HG03039 (cell line): ENCODE results near the gene PLEKHN1.

Source experiments
- ATAC-seq: cut with Tn5 transposase; IDR thresholded peaks from one replicate; pipeline ENCODE4 v1.9.1; 2021; ENCODE audit warnings: mild to moderate bottlenecking, moderate library complexity; ENCODE audit not compliant: unreplicated experiment

The PLEKHN1 gene

DNA sequence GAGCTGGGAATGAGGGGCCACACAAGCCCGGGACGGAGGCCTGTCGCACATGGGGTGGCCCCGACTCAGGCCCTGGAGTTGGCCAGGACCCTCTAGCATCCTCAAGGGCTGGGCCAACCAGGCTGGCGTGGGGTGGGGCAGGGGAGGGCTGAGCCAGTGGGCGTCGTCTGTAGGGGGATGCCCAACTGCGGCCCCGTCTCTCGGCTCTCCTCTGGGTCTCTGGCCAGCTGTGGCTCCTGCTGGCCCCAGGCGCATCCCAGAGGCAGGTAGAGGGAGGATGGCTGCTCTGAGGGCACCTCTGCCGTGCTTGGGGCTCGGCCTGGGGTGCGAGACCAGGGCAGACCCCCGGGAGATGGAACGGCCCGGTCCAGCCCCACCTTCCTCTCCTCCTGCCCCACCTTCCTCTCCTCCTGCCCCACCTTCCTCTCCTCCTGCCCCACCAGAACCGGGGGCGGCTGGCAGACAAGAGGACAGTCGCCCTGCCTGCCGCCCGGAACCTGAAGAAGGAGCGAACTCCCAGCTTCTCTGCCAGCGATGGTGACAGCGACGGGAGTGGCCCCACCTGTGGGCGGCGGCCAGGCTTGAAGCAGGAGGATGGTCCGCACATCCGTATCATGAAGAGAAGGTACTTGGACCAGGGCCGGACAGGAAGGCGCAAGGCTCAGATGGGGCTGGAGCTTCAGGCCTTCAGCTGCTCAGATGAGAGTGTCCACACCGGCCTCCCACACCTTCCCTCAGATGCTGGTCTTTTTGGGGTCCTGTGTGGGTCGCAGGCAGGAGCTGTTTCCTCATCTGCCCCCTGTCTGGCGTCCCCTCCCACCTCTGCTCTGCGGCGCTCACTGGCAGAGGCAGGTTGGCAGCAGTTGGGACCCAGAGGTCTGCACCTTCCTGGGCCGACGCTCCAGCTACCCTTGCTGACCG lies 36.3 kb upstream of the PLEKHN1 start:
- no peak for ATAC-seq

DNA sequence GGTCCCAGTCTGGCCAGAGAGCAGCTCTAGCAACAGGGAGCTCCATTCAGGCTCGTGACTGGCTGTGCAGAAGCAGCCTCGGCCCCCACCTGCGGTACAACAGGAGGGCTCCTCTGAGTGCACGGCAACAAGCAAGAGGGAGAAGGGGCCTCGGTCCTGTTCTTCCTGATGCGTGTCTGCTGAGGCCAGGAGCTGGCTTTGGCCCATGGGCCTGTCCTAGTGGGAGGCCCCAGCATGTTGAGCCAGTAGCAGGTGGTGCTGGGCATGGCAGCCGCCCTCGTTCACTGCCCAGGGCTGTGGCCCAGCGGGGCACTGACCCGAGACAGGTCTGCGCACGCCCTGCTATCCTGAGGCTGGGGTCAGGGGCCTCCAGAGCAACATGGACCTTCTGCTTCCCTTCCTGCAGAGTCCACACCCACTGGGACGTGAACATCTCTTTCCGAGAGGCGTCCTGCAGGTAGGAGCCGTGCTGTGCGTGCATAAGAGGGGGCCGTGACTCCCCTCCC lies 35.6 kb upstream of the PLEKHN1 start:
- ATAC-seq = no peak

DNA sequence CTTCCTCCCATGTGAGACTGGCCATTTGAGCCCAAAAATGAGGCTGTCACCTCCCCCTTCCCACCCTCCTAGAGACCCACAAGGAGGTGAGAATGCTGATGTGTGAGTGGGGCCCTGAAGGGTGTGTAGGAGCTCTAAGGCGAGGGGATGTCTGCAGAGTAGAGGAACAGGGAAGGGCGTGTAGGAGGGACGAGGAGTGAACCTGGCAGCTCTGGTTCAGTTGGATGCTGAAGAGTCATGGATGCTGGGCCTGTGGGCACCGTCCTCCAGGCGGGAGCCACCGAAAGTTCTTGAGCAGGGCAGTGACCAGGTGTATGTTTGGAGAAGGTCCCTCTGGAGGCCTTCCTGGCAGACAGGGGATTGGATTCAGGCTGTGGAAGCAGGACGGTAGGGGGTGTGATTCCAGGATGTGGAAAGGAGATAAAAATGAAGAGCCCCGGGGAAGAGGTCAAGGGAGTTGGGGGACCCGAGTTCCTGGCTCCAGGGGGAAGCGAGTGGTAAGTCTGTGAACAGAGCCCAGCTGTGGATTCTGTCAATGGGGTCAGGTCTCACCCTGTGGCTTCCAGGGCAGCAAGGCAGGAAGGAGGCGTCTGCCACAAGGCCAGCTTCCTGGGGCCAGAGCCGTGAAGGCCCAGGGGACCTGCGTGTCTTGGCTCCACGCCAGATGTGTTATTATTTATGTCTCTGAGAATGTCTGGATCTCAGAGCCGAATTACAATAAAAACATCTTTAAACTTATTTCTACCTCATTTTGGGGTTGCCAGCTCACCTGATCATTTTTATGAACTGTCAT lies 34.7 kb upstream of the PLEKHN1 start:
- no peak for ATAC-seq

DNA sequence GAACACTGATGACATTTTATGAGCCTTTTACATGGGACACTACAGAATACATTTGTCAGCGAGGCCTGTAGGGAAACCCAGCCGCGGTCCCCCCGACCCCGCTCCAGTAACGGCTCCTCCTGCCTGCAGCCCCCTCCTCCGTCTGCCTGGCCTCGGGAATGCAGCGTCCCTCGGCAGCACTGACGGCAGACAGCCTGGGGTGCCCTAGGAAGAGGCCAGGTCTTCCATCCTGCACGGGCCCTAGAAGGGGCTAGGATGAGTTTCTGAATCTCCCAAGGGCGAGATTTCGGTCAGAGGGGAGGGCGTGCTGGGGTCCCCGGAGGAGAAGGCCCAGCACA lies 34.1 kb upstream of the PLEKHN1 start:
- ATAC-seq = no peak

DNA sequence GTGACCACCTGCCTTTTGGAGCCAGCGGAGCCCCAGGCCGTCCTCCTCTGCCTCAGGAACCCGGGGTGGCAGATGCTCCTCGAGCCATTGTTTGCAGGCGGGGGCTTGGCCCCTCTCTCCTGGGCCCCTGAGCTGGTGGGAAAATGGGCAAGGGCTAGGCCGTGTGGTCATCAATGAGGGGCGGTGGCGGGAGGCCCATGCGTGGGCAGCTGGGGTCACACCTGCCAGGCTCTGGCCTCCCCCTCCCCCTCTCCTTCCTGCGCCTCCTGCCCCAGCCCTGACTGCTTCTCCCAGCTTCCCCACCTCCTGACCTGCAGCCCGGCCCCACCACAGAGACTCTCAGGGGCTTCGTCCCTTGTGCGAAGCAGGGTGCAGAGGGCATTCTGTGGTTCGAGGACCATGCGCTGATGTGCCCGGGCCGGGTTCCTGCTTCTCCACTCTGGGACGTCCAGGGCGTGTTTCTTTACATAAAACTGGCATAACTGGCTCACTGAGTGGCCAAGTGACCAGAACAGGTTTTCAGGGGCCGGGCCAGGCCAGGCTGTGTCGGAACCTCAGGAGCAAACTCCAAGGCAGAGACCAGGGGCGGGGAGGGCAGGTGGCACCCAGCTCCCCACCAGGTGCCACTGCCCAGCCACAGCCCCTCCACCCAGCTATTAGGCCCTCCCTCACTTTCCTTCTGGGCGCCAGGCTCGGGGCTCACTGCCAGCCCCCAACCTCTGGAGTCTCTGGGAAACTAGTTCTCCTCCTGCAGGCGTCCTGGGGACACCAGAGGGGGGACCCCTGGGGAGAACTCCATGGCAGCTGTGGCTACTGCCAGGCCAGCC lies 33.3 kb upstream of the PLEKHN1 start:
- ATAC-seq = no peak

DNA sequence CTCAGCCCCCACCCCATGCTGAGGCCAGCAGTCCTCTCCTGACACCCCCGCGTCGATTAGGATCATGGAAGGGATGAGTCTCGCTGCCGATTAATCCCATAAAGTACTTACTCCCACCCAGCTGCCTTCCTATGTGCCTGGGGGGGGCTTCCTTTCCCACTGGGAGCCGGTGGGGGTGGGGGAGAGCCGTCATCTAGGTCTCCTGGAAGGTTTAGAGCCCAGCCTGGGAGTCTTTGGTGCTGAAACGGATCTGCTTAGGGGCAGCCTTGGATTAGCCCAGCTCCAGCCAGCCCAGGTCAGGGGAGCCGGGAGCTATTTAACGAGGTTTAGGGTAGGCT lies 32.7 kb upstream of the PLEKHN1 start:
- no peak for ATAC-seq

DNA sequence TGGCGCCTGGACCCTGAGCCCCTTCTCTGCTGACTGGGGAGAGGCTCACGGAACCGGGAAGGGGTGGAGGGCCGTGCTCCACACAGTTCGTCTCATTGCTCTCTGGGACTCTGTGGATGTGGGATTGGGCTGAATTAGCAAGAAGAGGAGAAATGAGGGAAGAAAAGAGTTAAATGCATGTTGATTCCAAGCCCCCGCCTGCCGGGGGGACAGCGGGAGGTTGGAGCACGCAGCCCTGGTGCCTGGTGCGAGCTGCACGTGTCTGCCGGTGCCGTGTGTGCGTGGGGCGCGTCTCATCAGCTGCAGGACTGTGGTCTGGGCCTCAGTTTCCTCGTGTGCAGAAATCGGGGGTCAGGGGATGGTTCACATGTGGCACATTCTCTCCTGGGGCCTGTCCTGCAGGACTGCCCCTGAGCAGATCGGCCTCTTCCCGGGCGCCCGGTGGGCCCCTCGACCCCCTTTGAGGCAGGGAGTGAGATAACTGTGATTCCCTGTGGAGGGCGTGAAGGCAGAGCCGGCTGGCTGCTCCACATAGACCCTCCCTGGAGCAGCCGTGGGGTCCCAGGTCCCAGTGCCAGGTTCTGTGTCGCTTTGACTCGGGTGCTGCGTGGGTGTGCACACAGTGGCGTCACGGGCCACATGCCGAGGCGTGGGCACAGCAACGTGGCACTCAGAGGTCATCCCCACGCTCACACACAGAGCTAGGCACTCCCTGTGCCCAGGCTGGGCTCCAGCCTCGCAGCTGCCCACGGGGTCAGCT lies 31.1 kb upstream of the PLEKHN1 start:
- no peak for ATAC-seq

DNA sequence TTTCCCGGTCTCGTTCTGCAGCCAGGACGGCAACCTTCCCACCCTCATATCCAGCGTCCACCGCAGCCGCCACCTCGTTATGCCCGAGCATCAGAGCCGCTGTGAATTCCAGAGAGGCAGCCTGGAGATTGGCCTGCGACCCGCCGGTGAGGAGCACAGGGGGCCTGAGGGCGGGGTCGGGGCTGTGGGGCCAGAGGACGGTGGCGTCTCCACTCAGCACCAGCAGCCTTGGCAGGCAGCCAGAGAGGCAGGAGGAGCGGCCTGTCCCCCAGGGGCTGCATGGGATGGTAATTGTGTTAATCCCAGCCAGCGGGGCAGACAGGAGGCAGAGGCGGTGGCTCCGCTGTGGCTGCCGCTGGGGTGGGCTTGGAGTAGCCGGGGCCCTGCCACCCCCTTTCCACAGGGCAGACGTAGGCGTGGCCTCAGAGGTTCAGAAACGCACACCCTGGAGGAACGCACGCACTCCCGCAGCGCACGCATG lies 30.5 kb upstream of the PLEKHN1 start:
- ATAC-seq = no peak

DNA sequence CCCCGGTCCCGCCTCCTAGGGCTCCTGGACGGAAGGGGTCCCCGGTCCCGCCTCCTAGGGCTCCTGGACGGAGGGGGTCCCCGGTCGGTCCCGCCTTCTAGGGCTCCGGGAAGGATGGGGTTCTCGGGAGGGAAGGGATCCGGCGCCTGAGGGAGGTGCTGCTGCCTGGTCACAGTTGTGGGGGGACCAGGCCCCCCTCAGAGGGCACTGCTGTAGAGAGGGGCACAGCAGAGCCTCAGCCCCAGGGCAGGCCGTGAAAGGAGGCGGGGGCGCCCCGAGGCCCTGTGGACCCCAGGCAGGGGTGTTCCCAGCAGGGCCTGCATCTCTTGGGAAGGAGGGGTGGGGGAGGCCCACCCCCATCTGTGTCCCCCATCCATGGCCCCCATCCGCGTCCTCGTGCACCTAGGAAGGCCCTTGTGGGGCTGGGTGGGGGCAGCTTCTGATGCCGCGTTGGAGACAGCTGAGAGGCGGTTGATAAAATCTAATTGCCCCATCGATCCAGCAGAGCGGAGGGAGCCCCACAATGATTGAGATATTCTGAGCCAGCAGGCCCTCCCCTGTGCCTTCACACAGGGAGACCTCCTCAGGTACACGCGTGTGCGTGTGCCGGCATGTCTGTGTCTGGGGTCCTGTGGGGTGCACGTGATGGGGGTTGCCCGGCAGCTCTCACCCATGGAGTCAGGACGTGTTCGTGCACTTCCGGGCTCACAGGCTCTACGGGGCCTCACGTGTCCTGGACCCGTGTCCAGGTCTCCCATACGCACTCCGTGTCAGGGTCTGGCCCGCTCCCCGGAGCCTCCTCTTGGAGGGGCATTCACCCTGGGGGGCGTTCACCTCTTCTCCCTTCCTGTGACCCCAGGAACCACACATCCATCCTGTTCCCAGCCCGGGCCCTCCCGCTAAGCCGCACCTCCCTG lies 29.7 kb upstream of the PLEKHN1 start:
- no peak for ATAC-seq

DNA sequence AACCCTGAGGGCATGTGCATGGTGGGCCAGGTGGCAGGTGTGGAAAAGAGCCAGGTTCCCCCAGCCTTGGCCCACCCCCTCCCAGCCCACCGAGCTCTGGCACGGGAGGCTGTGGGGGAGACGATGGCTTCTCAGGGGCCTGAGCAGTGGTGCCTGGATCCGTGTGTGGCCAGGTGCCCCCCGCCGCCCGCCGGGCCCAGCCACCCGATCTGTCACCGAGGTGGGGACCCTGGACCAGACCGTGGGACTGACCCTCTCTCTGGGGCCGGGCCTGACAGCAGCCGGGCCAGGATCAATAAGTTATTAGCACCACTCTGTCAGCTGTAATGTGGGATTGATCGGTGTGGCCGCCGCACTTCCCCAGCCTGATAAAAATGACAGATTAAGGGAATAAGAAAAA lies 28.8 kb upstream of the PLEKHN1 start:
- ATAC-seq = no peak

DNA sequence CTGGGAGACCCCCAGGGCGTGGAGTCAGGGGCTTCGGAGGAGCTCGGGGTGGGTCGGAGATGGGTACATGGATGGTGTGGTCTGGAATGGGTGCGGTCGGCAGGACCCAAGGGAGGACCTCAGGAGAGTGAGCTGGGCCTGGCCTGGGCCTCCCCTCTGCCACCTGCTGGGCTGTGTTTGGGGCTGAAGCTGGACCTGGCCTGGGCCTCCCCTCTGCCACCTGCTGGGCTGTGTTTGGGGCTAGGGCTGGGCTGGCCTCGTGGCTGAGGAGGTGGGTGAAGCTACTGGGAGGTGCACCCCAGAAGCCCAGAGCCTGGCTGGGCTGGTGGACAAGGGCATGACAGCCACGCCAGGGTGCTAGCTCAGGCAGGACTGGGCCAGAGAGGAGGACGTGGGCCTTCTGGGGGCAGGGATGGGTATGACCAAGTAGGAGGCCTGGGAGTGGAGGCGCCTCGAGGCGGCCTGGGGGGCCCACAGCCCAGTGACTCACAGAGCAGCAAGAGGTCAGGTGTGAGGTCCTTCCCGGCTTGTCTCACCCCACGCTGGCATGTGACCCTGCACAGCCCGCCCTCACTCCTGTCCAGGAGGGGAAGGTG lies 28.1 kb upstream of the PLEKHN1 start:
- ATAC-seq = no peak

DNA sequence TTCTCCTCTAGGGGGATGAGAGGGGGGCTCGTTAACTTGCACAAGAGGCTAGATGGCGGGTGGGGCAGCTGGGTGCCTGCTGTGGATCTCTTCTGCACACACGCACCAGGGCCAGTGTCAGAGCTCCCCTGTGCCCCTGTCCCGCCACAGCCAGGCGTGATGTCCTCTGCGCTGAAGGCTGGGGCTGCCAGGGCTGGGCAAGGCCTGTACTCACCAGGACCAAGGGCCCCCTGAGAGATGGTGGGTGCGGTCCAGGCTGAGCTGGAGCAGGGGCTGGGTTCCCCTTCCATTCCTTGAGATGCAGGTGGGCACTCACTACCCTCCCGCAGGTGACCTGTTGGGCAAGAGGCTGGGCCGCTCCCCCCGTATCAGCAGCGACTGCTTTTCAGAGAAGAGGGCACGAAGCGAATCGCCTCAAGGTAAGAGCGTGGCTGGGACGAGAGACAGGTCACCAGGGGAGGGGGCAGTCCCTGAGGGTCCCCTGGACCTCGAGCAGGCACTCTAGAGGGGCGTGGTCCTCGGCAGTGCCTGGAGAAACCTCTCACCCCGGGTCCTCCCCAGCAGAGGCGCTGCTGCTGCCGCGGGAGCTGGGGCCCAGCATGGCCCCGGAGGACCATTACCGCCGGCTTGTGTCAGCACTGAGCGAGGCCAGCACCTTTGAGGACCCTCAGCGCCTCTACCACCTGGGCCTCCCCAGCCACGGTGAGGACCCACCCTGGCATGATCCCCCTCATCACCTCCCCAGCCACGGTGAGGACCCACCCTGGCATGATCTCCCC lies 27.4 kb upstream of the PLEKHN1 start:
- ATAC-seq = no peak

DNA sequence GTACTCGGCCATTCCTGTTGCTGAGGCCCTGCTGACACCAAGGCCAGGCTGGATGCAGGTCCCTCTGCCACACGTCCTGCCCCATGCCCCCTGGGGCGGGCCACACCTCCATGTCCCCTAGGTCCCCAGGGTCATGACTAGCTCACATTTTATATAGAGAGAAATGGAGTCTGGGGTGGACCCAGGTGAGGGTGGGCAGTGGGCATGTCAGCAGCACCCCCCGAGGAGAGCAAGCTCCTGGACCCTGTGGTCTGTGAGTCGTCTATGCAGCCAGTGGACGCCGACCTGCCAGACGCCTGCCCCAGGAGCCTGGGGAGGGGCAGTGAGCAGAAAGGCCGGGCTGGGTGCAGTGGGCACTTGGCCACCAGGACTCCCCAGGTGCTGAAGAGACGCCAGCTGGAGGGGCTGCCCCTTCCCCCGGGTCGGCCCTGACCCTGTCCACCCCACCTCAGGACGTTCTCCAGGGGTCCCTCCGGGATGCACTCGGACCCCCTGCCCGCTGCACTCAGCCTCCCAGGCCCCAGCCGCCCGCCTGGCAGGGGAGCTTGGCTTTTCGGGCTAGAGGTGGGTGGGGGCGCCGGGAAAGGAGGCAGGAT lies 26.7 kb upstream of the PLEKHN1 start:
- ATAC-seq = no peak

DNA sequence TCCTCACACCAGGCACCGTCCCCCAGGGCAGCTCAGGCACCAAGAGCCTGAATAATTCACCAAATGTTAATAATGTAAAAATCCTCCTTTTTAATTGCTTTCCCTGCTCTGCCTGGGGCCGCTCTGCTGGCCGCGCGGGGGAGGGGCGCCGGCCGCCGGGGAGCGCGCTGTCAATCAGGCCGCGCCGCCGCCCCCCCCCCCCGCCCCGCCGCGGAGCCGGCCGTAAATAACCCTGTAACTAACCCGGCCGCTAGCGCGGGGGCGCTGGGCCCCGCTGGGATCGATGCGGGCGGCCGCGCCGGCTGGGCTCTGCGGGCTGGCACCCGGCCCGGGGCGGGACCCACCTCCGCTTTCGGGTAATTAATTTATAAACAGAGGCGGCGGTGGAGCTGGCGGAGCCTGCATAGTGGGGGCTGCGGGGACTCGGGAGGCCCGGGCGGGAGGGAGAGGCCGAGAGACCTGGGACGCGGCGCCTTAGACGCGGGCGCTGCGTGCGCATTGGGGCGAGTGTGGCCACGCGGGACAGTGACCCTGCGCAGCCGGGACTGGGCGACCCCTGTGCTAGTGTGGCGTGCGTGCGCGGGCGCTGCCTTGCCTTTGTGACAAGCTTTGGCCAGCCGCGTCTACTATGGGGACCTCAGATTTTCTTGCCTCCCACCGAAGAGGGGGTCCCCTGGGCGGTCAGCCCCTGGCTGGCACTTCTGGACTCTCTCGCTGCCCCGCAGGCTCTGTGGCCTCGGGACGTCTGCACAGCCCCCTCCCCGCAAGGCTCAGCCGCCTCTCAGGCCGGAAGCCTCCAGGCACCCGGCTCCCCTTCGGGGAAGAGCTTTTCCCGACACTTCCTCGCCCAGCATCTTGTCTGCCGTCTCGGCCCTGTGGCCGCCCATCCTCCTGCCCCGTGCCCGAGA lies 25.9 kb upstream of the PLEKHN1 start:
- no peak for ATAC-seq

DNA sequence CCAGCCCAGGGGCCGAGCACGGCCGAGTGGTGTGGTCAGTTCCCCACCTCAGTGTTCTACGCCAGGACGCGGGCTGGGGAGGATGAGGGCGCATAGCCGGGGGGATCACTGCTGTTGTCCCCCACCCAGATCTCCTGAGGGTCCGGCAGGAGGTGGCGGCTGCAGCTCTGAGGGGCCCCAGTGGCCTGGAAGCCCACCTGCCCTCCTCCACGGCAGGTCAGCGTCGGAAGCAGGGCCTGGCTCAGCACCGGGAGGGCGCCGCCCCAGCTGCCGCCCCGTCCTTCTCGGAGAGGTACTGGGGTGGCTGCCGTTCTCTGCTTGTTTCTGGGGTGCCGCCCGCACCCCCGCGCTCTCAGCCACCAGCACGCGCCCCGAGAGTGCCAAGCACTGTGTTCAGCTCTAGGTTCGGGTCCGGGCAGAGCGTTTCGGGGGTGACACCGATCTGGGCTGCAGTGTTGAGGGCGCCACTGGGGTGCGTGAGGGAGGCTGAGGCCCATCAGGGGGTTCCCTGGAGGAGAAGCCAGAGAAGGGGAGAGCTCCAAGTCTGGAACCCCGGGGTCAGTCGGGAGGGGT lies 25.2 kb upstream of the PLEKHN1 start:
- ATAC-seq = no peak

DNA sequence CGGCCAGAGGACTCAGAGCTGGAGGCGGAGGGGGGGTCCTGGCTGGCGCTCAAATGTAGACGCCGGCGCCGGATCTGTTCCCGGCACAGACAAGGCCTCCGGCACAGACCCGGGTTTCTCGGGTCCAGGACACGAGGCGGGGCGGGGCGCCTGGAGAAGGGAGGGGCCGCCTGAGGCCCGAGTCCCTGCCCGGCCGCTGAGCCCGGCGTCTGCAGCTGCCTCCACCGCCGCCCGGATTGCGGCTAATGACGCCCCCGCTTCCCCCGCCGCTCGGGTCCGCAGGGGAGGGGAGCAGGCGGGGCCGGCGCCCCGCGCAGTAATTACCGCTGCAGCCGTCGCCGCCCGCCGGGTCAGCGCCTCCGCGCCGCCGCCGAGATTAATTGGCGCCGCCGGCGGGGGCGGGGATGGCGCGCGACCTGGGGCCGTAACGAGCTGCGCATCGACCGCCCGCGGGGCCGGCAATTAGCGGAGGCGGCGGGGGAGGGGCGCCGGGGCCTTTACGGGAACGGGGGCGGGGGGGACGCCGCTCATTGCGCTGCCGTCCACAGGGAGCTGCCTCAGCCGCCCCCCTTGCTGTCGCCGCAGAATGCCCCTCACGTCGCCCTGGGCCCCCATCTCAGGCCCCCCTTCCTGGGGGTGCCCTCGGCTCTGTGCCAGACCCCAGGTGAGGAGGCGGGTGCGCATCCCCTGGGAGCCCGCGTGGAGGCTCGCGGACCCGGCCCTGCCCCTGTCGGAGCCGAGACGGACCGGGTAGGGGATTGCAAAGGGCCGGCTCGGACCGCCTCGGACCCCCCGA lies 24.5 kb upstream of the PLEKHN1 start:
- ATAC-seq = no peak
